Hematopoietic multipotent progenitor cell treated with erythropoietin and hydrocortisone succinate and interleukin-3 and kit ligand, for 4 days (in vitro differentiated cells): ENCODE measurements around the gene CIB4.
"Not testable (repeated sequence)": the region's sequence is repeated elsewhere in the genome, so short reads cannot be mapped to it uniquely, and the experiment has no call there.

Experiments used
- DNase-seq: peaks from one replicate; pipeline ENCODE4 v3.0.0-alpha.2; 2015

Gene CIB4

GRCh38 chr2:26580151-26580550 lies 61.0 kb downstream of the CIB4 start:
- DNase-seq: no peak

- no peak for DNase-seq
Measured at GRCh38 chr2:26579723-26580040, 61.5 kb downstream of the CIB4 start.

DNA sequence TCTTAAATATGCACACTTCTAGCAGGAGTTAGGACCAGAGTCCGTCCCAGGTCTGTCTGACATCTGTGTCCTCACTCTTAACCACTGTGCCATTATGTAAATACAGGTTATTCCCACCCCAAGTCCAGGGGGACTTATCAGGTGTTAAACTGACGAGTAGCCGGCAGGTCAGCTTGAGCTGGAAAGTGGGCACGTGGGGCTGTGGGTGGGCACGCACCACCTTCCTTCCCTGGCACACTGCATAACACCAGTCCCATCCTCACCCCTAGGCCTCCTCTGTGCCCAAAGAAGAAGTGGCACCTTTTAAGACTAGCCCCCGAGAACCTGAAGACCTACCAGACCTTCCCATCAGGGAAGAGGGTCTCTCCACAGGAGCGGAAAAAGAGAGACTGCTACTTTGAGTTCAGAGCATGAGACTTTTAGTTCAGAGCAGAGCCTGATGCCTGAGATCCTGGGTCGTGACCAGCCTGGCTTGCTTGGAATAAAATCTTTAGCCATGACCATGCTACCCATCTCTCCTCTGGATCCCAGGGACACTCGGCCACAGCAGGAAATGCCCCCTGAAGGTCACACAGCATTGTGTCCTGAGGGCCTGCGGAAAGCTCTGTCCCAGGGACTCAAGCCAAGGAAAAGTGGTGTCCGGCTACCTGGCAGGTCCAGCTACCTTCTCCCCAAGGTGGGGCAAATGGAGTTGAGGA lies 62.0 kb downstream of the CIB4 start:
- no peak for DNase-seq

GRCh38 chr2:26578581-26578980 lies 62.6 kb downstream of the CIB4 start:
- no peak for DNase-seq

GRCh38 chr2:26578113-26578458 lies 63.1 kb downstream of the CIB4 start:
- DNase-seq: no peak

GRCh38 chr2:26577442-26578112 lies 63.6 kb downstream of the CIB4 start:
- DNase-seq: peak; percentile 79

DNA sequence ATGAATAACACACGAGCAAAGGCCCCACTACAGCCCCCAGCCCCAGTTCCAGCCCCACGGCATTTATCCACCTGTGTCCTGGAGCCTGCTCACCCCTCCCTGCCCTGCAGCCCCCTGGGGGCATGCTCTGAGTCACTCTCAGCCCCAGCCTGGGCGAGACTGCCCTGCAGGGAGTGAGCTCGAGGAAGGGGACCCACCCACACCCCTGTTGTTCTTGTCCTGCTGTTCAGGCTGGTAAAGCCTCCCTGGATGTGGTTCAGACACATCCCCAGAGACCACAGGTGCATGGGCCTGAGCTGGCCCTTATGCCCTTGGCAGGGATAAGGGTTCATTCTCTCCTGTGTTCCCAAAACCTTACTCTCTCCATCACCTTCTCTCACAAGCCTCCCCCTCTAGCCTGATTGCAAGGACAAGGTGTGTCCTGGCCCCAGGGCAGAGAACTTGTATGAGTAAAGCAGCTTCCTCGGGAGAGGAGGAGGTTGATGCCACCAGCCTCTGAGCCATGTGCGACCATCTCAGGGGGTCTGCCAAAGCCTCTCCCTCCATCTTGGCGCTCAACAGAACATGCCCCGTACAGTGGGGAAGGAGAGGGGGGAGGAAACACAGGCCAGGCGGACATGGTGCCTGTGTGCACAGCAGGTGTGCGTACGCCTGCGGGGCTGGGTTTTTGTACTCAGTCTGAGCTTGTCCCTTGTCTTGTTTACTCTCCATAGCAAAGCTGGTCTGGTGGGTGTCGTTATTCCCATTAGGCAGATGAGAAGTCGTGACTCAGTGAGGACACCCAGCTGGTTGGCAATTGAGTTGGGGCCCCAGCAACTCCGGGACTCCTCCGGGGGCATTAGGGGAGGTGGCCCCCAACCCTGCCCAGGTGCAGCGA lies 64.4 kb downstream of the CIB4 start:
- no peak for DNase-seq

- no peak for DNase-seq
Measured at GRCh38 chr2:26575836-26576564, 65.2 kb downstream of the CIB4 start.

DNA sequence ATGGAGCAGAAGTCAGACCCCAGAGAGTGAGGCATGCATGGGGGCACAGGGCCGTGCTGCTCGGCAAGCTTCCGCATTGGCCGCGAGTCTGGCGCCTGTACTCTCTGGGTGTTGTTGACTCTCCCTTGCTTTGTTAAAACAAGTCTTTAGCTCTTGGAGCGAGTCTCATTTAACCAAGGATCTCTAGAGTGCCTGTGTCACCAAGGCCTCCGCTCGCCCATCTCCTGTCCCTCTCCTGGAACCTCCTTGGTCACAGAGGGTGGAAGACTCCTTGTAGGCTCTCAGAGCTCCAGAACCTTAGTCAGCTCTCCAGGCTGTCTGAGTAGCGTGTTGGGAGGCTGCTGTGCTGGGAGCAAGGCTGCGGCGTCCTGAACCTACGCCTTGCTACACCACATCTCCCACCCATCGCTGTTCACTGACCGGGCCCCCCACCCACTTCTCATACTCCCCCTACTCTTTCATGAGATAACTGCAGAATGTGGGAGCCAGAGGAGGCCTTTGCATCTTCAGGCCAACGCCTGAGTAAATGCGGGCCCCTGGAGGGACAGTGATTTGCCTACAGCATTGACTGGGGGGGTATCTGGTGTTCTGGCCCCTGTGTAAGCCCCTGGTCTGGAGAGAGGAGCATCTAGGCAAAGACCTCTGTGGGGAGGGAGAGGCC lies 66.1 kb downstream of the CIB4 start:
- no peak for DNase-seq

DNA sequence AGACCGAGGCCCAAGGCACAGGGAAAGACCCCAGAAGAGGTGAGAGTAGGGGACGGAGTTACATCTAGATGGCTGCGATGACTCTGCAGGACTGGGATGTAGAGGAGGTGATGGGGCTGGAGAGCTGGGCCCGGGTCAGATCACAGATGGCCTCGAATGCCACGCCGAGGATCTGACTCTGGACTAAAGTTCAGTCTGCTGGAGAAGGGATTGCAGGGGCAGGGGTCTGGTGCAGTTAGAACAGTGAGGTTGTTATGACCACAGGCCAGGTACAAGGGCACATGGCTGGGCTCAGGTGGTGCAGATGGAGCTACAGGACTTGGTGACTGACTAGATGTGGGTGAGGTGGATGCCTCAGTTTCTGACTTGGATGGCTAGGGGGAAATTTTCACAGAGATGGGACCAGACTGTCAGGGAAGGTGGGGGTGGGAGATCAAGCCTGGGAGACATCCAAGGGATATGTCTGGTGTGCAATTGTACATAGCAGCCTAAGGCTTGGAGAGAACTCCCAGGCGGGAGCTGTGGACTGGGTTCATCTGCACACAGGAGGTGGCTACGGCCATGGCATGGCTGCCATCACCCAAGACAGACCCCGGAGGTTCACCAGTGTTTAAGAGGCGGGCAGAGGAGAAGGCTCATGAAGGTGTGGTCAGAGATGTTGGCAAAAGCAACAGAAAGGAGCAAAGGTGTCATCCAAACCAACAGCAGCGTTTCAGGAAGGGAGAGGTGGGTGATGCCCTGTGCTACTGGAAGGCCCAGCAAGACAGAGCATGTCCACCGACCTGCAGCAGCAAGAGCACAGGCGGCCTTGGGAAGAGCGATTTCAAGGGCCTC lies 66.9 kb downstream of the CIB4 start:
- no peak for DNase-seq

GRCh38 chr2:26573241-26573925 lies 67.8 kb downstream of the CIB4 start:
- DNase-seq: no peak

DNA sequence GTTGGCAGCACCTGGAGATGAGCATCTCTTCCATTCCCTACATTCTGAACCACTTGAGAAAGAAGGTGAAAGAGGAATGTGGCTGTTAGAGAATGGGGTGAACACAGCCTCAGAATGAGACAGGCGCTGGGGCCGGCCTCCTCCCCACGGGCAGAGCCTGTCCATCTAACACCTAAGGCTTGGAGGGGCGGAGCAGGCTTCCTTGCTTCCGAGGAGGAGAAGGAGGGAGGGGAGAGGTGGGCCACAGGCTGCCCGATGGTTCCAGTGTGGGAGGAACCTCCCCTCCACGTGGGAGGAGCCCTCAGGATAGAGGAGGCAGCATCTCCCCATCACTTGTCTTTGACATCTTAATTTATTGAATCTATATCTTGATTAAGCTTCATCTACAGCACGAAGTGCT lies 68.6 kb downstream of the CIB4 start:
- no peak for DNase-seq

DNA sequence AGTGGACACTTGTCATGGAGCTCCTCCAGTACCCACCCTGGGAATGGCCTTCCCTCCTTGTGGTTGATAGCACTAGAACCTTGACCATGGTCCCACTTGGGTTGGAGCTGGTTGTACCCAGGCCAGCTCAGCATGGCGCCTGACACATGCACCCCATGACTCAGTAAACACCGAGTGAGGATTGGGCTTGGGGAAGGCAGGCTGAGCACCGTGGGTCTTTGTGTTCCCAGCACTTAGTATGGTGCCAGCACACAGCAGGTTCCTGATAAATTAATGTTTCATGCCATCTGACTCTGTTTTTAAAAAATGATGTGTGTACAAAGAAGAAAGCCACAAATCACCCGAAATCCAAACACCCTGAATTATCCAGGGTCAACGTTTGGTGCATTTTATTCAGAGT lies 69.8 kb downstream of the CIB4 start:
- DNase-seq: no peak

GRCh38 chr2:26570083-26570430 lies 71.1 kb downstream of the CIB4 start:
- no peak for DNase-seq

GRCh38 chr2:26569216-26570082 lies 71.7 kb downstream of the CIB4 start:
- DNase-seq: no peak

DNA sequence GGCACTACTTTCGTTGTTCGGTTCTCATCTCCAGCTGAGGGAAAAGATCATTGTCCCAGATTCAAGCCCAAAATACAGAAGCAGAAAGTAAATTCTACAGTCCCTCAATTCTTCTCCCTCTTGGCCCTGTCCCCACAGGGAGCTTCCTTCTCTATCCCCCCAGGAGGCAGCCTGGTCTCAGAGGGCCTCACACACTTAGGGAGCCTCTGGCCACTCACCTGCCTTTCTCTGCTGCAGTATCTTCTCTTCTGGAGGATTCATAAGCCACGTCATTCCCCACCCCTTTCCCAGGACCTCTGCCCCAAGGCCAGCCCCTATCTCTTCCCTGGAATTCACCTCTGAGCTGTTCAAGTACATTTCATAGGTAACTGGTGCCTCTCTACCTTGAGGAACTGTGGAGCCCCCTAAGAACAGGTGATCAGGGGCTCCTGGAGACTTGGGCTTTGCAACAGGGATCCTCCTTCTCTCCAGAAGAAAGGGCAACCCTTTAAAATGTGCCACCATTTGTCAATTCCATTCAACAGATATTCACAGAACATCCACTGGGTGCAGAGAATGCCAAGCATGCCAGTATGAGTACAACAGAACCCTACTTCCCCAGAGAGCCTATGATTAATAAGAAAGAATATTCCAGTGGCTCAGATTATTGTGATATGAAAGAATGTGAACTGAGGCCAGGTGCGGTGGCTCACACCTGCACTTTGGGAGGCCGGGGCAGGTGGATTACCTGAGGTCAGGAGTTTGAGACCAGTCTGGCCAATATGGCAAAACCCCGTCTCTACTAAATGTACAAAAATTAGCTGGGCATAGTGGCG lies 72.9 kb downstream of the CIB4 start:
- no peak for DNase-seq

DNA sequence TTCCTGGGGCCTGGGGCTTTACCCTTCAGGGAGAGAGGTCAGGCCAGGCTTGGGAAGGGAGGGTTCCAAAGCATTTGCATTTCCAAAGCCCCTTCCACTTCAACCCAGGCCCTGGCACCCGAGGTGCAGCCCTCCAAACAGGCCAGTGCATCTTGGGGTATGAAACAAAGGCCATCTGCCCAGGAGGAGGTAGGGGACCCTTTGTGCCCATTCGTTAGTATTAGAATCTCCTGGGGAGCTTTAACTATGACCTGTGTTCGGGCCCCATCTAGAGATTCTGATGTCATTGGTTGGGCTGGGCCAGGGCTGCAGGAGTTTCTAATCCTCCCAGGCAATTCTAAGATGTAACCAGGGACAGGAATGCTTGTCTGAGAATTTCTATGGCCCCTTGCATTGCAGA lies 73.6 kb downstream of the CIB4 start:
- no peak for DNase-seq

- not testable (repeated sequence) for DNase-seq
Measured at GRCh38 chr2:26566731-26567130, 74.4 kb downstream of the CIB4 start.

- DNase-seq: no peak
Measured at GRCh38 chr2:26566081-26566375, 75.1 kb downstream of the CIB4 start.
